HG03064 (cell line): ENCODE results near the gene POLR3GL.
"Not testable (repeated sequence)": the region's sequence is repeated elsewhere in the genome, so short reads cannot be mapped to it uniquely, and the experiment has no call there.

Source experiments
- ATAC-seq: cut with Tn5 transposase; IDR thresholded peaks from one replicate; pipeline ENCODE4 v1.9.1; 2021; ENCODE audit warnings: low read depth; ENCODE audit not compliant: unreplicated experiment

The POLR3GL gene

DNA sequence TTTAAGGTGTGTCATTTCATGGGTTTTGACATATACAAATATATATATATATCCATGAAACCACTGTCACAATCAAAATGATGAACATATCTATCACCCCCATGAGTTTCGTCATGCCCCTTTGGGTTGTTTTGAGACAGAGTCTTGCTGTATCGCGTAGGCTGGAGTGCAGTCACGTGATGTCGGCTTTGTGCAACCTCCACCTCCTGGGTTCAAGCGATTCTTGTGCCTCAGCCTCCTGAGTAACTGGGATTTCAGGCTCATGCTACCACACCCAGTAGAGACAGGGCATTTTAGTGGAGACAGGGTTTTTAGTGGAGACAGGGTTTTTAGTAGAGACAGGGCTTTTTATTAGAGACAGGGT, 49.1 kb downstream of the POLR3GL start:
- no peak for ATAC-seq

DNA sequence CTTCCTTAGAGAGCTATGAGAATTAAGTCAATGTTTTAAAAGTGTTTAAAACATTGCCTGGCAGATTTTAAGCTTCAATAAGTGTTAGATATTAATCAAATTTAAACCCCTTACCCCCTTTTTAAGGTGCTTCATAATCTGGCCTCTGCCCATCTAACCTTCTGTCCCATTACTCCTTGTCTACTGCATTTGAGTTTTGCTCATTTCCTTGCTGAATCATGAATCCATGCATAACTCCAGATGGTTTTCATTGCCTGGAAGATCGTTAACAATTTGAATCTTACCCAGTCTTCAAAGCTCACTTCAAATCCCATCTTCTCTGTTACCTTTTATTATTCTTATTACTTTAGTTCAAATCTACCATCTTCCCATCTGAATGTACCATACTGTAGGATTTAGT, 52.4 kb downstream of the POLR3GL start:
- ATAC-seq: no peak

DNA sequence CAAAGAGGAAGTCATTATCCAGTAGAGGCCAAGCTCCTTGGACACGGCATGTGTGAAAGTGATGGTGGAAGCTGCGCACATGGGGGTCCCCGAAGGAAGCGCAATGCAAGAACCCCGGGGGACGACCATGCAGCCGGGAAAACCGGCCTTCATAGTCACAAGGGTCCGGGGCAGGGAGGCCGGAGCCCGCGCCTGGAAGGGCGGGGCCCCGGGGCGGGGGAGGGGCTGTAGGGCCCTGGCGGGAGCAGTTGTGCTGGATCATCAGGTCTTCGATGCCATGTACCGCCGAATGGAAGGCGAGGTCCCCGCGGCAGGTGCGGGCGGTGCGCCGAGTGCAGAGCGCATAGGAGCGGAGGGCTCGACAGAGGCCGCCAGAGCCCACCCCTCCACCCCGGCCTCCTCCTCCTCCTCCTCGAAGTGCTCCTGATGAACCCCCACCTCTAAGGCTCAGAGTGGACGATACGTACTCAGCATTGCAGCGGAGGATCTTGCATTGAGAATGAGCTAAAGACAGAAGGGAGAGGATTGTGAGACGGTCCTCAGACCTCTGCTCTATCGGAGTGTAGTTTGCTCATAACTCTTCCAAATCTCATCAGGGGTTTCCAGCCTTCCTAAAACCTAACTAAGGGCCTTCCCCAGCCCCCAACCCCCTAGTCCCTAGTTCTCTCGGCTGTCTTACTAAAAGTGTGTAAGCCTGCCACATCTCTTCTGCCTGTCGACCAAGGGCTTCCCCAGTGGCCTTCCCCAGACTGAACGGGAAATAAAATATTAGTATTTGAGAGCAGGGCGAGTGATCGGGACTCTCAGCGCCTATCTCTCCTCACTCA, 55.0 kb downstream of the POLR3GL start:
- ATAC-seq: no peak

DNA sequence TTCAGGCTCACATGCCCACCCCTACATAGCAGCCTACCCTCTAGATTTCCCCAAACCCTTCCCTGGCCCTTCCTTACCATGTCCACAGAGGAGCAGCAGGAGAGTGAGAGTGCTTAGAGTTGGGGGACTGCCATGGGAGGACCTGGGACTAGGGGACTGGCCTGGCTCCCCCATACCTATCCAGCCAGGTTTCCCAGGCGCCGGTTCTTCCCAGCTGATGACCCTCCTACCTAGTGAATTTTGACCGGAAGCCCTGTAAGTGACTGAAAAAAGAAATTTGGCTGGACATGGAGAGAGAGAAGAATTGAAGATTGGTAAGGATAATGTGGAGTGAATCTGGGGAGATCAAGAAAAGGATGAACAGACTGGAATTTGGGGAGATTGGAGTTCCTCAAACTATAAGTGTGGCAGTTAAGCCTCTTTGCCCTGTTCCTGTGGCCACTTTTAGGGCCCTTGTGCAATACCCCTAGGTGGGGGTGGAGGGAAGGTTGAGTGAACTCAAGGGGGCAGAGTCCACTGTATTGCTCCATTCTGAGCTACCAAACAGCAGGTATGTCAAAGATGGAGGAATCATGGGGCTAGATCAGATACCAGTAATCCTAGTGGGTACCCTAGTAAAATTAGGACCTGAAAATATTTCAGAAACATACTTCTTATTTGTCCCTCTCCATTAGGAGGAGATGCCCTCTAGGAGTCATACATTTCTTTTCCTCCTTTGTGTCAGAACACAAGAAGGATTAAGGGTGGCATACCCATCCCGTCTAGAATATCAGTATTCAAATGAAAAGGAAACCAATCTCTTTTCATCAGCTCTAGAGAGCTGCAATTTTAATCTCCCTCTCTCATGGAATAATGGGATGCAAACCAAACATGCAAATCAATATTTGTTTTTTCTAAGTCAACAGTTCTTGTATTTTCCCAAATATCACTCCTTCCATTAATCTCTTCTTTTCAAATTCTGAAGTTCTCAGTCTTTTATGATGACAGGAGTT, 55.9 kb downstream of the POLR3GL start:
- no peak for ATAC-seq

DNA sequence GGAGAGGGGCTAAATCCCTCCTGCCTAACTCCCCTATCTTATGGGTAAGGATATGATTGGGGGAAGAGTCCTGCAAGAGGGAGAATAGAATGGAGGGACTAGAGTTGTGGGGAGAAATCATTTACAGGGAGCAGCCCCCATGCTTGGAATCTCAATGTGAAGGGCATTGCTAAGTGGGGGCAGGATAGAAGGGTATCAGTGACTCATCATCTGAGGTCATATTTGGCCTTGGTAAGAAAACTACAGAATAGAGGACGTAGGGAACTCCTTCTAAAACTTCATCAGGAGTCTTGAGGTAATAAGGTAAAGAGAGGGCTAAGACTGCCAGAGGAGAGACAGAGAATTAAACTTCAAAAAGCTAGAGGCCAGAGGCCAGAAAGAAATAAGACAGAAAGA, 56.6 kb downstream of the POLR3GL start:
- no peak for ATAC-seq

DNA sequence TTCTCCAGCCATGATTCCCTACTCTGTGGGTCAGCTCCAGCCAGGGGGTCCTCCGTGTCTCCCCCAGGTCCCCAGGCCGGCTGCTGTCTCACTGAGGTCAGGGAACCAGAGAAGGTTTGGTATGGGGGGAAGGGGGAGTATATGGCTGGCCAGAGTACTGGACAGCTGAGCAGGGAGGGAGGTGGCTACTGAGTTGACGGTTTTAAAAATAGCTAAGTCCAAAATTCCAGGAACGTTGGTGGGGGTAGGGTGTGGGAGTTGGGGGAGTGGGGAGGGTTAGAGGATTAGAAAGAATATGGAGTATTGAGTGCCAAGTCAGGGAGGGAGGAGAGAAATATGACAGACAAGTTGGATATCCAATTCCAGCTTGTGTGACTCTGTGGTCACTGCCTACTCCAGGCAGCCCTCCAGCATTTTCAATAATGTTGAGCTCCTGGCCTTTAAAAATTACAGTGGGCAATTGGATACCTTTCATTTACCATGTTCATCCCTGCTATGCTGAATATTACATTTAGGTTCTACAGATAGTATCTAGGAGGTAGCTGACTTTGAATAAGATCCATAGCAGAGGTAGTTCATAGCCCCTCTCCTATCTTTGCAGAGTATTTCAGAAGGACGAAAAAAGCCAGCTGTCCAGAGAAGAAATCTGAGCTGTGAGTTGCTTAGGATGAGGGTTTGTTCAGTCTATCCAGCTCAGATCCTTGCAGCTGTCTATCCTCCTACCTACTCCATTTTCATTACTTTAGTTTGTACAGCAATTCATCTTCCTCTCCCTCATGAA, 57.3 kb downstream of the POLR3GL start, which contains the start of gene HJV:
Gene HJV, minus strand, starts transcription at position 114 of the 781 bp plus-strand sequence. CDS start 1,504 bp downstream, outside the sequence.
- no peak for ATAC-seq

DNA sequence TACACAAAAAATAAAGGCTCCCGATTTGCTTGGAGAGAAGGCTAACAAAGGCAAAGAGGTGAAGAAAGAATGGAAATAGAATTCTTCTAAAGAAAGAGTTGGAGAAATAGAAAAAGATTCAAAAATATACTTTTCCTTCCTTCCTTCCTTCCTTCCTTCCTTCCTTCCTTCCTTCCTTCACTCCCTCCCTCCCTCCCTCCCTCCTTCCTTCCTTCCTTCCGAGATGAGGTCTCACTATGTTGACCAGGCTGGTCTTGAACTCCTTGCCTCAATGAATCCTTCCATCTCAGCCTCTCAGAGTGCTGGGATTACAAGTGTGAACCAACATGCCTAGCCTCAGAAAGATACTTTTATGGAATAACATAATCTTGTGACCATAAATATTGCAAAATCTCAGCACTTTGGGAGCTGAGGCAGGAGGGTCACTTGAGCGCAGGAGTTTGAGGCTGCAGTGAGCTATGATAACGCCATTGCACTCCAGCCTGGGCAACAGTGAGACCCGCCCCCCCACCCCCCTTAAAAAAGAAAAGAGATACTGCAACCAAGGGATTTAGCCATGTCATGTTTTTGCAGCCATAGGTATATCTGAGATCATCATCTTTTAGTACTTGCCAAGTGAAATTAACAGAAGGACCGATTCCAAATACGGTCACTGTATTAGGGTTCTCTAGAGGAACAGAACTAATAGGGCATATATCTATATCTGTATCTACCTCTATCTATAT, 58.1 kb downstream of the POLR3GL start:
- no peak for ATAC-seq

DNA sequence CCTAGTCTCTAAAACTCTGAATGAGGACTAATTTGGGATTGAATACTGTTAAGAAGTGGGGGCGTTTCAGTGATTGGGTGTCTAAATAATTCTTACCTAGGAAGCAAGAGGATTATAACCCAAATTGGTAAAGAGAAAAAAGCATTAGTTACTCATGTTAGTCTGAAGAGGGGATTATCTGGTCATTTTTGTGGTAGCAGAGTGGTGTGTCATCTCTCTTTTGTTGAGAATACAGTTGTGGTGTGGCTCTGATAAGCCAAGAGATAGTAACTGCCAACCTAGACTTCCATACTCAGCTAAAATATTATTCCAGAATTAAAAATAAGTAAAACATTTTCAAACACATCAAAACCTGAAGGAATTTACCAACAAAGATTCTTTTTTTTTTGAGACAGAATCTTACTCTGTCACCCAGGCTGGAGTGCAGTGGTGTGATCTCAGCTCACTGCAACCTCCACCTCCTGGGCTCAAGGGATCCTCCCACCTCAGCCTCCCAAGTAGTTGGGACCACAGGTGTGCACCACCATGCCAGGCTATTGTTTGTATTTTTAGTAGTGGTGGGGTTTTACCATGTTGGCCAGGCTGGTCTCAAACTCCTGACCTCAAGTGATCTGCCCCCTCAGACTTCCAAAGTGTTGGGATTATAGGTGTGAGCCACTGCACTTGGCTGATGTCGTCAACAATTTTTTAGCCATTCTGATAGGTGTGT, 61.5 kb downstream of the POLR3GL start:
- not testable (repeated sequence) for ATAC-seq

DNA sequence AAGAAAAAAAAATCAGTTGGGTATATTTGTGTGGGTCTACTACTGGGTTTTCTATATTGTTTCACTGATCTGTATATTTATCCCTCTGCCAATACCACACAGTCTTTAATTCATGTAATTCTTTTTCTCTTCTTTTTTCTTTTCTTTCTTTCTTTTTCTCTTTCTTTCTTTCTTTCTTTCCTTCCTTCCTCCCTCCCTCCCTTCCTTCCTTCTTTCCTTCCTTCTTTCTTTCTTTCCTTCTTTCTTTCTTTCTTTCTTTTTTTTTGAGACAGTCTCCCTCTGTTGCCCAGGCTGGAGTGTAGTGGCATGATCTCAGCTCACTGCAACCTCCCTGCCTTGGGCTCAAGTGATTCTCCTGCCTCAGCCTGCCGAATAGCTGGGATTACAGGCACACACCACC, 62.2 kb downstream of the POLR3GL start:
- ATAC-seq: not testable (repeated sequence)
